Measurements from ENCODE around the gene KRTAP1-4.
"Not testable (repeated sequence)": the region's sequence is repeated elsewhere in the genome, so short reads cannot be mapped to it uniquely, and the experiment has no call there.

Gene KRTAP1-4

GRCh38 chr17:41029633-41030245, at the start of gene KRTAP1-4:
Gene KRTAP1-4, minus strand, starts transcription at chr17:41030195. Its CDS starts 117 bp downstream, at chr17:41030078.
- H3K27ac ChIP-seq: no peak within 1 kb of the TSS
- DNase-seq (ENCODE audit: low read depth, low spot score): no peak

GRCh38 chr17:41076788-41077187, 46.8 kb upstream of the KRTAP1-4 start:
- no peak for DNase-seq (ENCODE audit: low read depth, low spot score)
- H3K27ac ChIP-seq: no peak overlapping the region

GRCh38 chr17:41073676-41074075, 43.7 kb upstream of the KRTAP1-4 start:
- no peak overlapping the region for H3K27ac ChIP-seq
- DNase-seq (ENCODE audit: low read depth, low spot score): no peak

- no peak overlapping the region for H3K27ac ChIP-seq
- DNase-seq (ENCODE audit: low read depth, low spot score): no peak
Measured at GRCh38 chr17:41071606-41072360, 41.8 kb upstream of the KRTAP1-4 start.

DNA sequence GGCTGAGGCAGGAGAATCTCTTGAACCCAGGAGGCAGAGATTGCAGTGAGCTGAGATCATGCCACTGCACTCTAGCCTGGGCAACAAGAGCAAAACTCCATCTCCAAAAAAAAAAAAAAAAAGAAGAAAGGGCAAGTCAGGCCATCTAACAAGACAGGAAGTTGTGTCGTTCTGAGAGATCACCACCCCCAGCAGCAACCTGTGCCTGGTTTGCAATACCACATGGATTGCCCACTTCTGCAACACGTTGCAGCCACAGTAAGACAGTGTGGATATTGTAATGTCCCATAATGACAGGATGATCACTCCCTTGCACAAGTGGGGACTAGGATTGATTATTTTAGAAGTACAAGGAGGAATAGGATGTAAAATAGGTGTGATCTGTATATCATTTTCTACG, 39.0 kb upstream of the KRTAP1-4 start:
- H3K27ac ChIP-seq: no peak overlapping the region
- no peak for DNase-seq (ENCODE audit: low read depth, low spot score)

GRCh38 chr17:41067281-41067680, 37.3 kb upstream of the KRTAP1-4 start:
- DNase-seq (ENCODE audit: low read depth, low spot score): no peak
- H3K27ac ChIP-seq: no peak overlapping the region

DNA sequence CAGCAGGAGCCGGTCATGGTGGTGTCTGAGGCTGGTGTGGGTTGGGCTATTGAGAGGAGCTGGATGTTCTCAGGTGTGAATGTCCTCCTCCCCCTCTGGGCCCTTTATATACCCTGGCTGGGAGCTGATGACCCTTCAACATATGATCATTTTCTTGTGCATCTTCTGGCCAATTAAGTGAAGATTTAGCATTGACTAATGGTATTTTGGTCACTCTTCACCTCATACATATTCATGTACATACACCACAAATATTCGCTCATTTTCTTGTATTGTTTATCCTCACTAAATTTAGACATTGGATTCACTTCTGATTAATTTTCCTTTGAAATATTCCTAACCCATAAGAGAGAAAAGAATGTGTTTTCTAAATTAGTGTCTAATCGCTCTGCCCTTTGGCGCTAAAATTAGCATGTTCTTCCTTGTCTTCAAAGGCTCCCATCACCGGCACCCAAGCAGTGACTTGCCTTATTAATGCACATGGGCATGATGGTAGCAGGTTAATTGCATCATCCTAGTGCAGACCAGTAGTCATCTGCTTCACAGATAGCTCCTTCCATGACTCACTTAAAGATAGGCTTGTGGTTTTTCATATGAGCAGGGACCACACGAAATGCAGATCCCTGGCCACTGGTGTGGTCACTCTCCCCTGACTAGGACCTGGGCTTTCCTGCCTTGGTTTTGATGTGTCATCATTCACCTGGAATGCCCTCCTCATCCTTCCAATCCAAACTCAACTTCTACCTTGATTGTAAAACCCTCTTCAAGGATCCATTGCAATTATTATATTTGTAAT, 36.0 kb upstream of the KRTAP1-4 start, which contains the start of gene KRTAP2-4:
Gene KRTAP2-4 (minus strand): TSS at position 51 of the 796 bp plus-strand sequence. CDS start 34 bp downstream, at position 17.
- H3K27ac ChIP-seq: peak within 1 kb of the TSS; percentile 7
- peak; percentile 81 for DNase-seq (ENCODE audit: low read depth, low spot score)

GRCh38 chr17:41065016-41065689, 35.2 kb upstream of the KRTAP1-4 start:
- H3K27ac ChIP-seq; DNase-seq (ENCODE audit: low read depth, low spot score): not testable (repeated sequence)

DNA sequence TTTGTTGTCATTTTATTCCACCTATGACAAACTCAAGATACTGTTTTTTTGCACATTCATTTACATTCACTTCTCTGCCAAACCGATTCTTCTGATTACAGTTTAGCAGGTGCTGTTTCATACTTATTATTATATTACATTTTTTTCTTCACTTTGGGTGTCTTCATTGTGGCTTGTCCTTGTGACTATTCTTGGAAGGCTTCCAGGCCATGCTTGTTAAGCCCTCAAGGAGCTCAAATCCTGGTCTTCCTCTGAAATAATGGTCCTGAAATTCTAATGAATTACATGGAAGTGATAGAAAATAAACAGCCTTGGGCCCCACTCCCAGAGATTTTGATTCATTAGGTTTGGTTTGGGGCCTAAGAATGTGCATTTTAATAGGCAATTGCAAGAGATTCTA, 34.3 kb upstream of the KRTAP1-4 start:
- DNase-seq (ENCODE audit: low read depth, low spot score): no peak
- H3K27ac ChIP-seq: no peak overlapping the region

- H3K27ac ChIP-seq: no peak overlapping the region
- no peak for DNase-seq (ENCODE audit: low read depth, low spot score)
Measured at GRCh38 chr17:41063449-41063848, 33.5 kb upstream of the KRTAP1-4 start.

- no peak for DNase-seq (ENCODE audit: low read depth, low spot score)
- peak overlapping the region; percentile 64 for H3K27ac ChIP-seq
Measured at GRCh38 chr17:41061964-41062363, 32.0 kb upstream of the KRTAP1-4 start.

- H3K27ac ChIP-seq: peak within 1 kb of the TSS; percentile 64
- DNase-seq (ENCODE audit: low read depth, low spot score): peak; percentile 96
Measured at GRCh38 chr17:41060052-41060604, 30.1 kb upstream of the KRTAP1-4 start, which contains the start of gene KRTAP2-3. Gene KRTAP2-3, minus strand, starts transcription at chr17:41060114. Its CDS starts 64 bp downstream, at chr17:41060050.

GRCh38 chr17:41059276-41060051, 29.5 kb upstream of the KRTAP1-4 start:
- DNase-seq (ENCODE audit: low read depth, low spot score): not testable (repeated sequence)
- peak overlapping the region; percentile 64 for H3K27ac ChIP-seq

GRCh38 chr17:41058741-41059140, 28.7 kb upstream of the KRTAP1-4 start:
- no peak for DNase-seq (ENCODE audit: low read depth, low spot score)
- H3K27ac ChIP-seq: peak overlapping the region; percentile 64

DNA sequence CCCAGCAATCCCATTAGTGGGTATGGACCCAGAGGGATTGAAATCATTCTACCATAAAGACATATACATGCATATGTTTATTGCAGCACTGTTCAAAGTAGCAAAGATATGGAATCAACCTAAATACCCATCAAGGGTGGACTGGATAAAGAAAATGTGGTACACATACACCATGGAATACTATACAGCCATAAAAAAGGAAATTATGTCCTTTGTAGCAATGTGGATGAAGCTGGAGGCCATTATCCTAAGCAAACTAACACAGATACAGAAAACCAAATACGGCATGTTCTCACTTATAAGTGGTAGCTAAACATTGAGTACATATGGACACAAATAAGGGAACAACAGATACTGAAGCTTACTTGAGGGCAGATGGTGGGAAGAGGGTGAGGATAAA, 27.6 kb upstream of the KRTAP1-4 start:
- H3K27ac ChIP-seq: no peak overlapping the region
- no peak for DNase-seq (ENCODE audit: low read depth, low spot score)

GRCh38 chr17:41055130-41055529, 25.1 kb upstream of the KRTAP1-4 start, which contains the start of gene KRTAP2-2:
Gene KRTAP2-2, minus strand, starts transcription at chr17:41055230. Its CDS starts 19 bp downstream, at chr17:41055211.
- not testable (repeated sequence) for DNase-seq (ENCODE audit: low read depth, low spot score); H3K27ac ChIP-seq

DNA sequence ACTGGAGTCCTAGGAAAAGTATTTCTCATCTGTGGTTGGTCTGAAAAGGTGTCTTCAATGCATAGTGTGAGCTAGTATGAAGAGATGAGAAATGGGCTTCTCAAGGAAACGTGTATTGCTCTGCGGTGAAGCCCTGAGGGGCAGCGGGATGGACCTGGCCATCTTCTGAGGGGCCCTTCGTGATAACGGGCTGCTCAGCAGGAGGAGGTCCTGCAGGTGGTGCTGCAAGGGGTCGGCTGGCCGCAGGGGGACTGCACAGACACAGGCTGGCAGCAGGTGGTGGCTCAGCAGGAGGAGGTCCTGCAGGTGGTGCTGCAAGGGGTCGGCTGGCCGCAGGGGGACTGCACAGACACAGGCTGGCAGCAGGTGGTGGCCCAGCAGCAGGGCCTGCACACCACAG, 24.6 kb upstream of the KRTAP1-4 start:
- not testable (repeated sequence) for DNase-seq (ENCODE audit: low read depth, low spot score)

GRCh38 chr17:41054025-41054424, 24.0 kb upstream of the KRTAP1-4 start:
- no peak for DNase-seq (ENCODE audit: low read depth, low spot score)
- H3K27ac ChIP-seq: no peak overlapping the region

More for the DNA sequence above, 24.6 kb upstream of the KRTAP1-4 start:
- H3K27ac ChIP-seq: not testable (repeated sequence)

DNA sequence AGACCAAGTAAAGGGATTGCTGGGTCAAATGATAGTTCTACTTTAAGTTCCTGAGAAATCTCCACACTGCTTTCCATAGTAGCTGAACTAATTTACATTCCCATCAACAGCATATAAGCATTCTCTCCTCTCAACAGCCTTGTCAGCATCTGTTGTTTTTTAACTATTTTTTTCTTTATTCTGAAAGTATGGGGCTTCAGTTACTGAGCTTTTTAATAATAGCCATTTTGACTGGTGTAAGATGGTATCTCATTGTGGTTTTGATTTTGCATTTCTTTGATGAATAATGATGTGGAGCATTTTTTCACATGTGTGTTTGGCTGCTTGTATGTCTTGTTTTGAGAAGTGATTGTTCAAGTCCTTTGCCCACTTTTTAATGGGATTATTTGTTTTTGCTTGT, 22.6 kb upstream of the KRTAP1-4 start:
- no peak for DNase-seq (ENCODE audit: low read depth, low spot score)
- no peak overlapping the region for H3K27ac ChIP-seq

Data from epithelial cell of prostate (primary cell).